Epithelial cell of proximal tubule (primary cell): ENCODE data around the gene LRRC37A. TPM values are rescaled to one million over a fixed set of nuclear protein-coding genes. Genes with fewer than 3 reads are reported as not detected.
A peak's percentile ranks its signal among the peaks of the same experiment; 100 is the strongest.
"Not testable (repeated sequence)": the region's sequence is repeated elsewhere in the genome, so short reads cannot be mapped to it uniquely, and the experiment has no call there.

ENCODE experiments used
- DNase-seq: peaks from one replicate; pipeline ENCODE4 v3.0.0-alpha.2; 2011; ENCODE audit warnings: low read depth
- H3K4me3 ChIP-seq: 2 replicates; pipeline ENCODE4 v1.5.1; 2011; ENCODE audit warnings: low read depth, mild to moderate bottlenecking, low read length
- total RNA-seq: library from RNA; depleted of rRNA; stranded (reverse); fragments of >200 nt; gene quantifications from 2 replicates; pipeline ENCODE4 v1.2.3, GENCODE V29; 2015
- TF ChIP-seq, protein P1 (sequence below): conservative IDR thresholded peaks from 2 replicates; pipeline ENCODE4 v1.5.1; 2012; ENCODE audit warnings: low read depth, mild to moderate bottlenecking, low read length

Gene LRRC37A
- total RNA-seq, 1 donor from 2014 or later, result 2.4 TPM

DNA sequence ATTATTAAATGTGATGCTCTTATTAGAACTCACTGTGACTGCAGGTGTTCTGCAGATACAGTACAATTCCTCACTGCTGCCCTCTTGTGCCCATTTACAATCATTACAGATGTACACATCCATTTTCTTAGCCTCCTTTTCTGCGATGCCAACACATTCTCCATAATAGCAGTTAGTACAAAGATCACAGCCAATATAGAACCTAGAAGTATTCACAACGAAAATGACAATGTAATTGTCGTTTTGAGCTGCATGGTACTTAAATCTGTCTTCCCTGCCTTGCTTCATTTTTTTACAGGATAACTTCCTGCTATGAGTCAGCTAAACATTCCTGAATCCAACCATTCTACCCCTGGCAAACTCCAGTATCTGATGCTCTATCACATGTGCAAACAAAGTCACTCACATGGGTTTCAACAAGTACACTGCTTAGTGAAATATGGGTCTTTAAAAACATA lies 8.1 kb upstream of the LRRC37A start:
- not testable (repeated sequence) for DNase-seq, H3K4me3 ChIP-seq
- TF ChIP-seq, protein P1, sequence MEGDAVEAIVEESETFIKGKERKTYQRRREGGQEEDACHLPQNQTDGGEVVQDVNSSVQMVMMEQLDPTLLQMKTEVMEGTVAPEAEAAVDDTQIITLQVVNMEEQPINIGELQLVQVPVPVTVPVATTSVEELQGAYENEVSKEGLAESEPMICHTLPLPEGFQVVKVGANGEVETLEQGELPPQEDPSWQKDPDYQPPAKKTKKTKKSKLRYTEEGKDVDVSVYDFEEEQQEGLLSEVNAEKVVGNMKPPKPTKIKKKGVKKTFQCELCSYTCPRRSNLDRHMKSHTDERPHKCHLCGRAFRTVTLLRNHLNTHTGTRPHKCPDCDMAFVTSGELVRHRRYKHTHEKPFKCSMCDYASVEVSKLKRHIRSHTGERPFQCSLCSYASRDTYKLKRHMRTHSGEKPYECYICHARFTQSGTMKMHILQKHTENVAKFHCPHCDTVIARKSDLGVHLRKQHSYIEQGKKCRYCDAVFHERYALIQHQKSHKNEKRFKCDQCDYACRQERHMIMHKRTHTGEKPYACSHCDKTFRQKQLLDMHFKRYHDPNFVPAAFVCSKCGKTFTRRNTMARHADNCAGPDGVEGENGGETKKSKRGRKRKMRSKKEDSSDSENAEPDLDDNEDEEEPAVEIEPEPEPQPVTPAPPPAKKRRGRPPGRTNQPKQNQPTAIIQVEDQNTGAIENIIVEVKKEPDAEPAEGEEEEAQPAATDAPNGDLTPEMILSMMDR, result peak; percentile 69

- not testable (repeated sequence) for H3K4me3 ChIP-seq, DNase-seq
Measured at GRCh38 chr17:46287587-46287986, 7.3 kb upstream of the LRRC37A start.

DNA sequence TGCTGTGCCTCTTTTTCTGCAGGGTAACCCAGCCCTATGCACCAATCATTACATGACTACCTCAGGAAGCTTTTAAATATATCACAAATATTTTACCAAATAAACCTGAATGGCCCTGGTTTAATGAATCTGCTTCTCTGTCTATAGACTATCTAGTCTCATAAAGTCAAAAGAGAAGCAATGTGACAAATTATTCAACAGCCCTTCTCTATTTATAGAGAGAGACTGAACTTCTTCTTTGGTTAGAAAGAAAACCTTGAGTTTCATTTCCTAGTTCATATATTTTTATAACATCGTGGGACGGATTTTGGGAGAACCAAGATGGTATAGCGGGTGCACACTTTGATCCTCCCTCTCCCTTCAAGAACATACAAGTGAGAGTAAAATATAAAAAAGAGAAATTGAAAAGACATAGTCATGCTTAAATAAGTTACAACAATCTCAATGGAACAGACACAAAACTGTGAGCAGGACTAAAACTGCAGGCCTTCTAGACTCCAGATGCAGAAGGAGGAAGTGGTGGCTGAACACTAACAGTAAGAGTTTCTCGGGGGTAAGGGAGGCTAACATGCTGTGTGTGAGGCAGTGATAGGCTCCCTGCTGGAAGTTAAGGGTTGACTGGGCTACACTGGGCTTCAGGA lies 3.9 kb upstream of the LRRC37A start:
- not testable (repeated sequence) for DNase-seq, H3K4me3 ChIP-seq

- not testable (repeated sequence) for H3K4me3 ChIP-seq, DNase-seq
Measured at GRCh38 chr17:46291618-46292017, 3.3 kb upstream of the LRRC37A start.

- H3K4me3 ChIP-seq, DNase-seq: not testable (repeated sequence)
Measured at GRCh38 chr17:46341220-46341619, 46.3 kb downstream of the LRRC37A start.

GRCh38 chr17:46342131-46342530 lies 47.2 kb downstream of the LRRC37A start:
- not testable (repeated sequence) for H3K4me3 ChIP-seq, DNase-seq

GRCh38 chr17:46348345-46348744 lies 53.4 kb downstream of the LRRC37A start:
- H3K4me3 ChIP-seq, DNase-seq: not testable (repeated sequence)

- H3K4me3 ChIP-seq, DNase-seq: not testable (repeated sequence)
Measured at GRCh38 chr17:46349060-46349459, 54.1 kb downstream of the LRRC37A start.

GRCh38 chr17:46353856-46354255 lies 58.9 kb downstream of the LRRC37A start:
- DNase-seq, H3K4me3 ChIP-seq: not testable (repeated sequence)

DNA sequence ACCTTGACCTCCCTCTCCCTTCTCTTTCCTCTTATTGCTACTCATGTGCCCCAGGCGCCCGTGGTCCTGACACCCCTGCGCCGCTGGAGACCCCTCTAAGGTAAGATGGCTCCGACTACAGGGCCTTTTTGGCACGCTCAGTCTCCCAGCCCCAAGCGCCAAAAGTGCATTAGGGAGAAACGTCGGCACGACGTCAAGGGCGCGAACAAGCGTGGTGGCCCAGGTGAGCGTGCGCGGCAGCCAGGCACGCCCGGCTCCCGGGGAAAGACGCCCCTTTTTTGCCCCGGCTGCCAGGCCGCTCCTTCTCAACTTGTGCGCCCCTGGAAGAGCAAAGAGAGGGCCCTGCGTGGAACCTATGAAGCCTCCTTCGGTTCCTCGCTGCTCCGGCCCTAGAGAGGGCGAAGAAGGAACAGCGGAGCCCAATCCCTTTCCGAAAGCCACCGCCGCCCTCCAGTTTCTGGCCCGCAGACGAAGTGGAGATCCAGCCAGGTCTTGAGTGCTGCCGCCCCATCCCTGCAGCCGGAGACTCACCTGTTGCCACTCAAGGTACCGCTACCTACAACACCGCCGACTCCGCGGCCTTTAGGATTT lies 66.3 kb downstream of the LRRC37A start:
- not testable (repeated sequence) for DNase-seq

DNA sequence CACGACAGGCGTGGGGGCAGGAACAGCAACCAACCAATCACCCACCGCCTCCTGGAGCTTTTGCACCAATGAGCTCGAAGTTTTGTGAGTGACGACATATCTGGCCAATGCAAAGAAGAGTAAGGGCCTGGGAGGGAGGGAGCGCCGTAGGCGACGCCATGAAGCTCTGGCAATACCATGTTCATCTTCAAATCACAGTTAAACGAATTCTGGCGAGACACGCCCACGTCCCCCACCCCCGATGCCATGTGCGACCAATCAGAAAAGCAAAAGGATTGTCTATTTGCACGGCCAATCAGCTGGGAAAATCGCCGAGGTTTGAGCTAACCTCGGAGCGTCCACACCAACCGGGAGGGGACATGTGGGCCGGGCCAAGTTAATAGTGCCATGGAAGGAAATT lies 66.8 kb downstream of the LRRC37A start, which contains the start of gene ARL17B:
ARL17B (minus strand) TSS at position 12 of the 400 bp plus-strand sequence. CDS start 3,369 bp downstream, outside the sequence.
- not testable (repeated sequence) for H3K4me3 ChIP-seq, DNase-seq

More for the DNA sequence above, 66.3 kb downstream of the LRRC37A start:
- H3K4me3 ChIP-seq, result not testable (repeated sequence)

GRCh38 chr17:46367520-46367919 lies 72.6 kb downstream of the LRRC37A start:
- H3K4me3 ChIP-seq, DNase-seq: not testable (repeated sequence)

DNA sequence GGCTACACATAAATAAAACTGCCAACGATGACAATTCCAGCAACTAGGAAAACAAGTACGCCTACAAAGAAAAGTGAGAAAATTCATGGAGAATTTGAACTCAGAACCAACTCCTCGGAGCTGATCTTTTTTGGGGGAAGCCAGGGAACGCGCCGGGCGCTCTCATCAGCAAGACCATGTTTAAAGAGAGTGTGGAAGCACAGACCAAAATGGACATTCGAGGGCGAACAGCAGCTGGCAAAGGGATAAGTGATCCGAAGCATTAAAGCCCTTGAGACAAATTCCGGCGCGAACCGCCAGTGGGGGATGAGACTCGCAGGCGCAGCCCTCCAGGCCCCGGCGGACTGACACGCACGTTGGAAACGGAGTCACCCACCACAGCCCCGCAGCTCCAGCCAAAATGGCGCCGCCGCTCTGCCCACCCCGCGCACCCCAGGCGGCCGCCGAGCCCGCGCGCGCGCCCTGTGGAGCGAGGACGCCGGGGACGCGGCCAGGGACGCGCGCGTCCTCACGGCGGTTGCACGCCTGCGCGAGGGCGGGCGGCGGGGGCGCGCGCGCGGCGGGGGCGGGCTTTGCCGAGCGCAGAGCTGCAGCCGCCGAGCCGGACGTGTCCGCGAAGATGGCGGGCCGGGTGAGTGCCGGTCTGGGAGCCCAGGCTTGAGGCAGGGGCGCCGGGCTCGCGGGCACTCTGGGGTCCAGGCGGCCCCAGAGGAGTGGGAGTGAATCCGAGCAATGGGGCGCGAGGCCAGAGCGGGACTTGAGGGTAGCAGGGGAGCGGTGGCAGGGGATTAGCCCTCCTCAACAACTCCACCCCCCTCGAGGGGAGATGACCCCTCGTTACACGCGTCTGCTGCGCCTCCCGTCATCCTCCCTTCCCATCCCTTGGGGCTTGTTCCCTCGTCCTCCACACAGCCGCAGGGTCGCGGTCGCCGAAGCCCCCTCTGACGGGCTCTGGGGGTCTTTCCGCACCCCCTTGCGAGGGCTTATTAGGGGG lies 77.6 kb downstream of the LRRC37A start:
- not testable (repeated sequence) for H3K4me3 ChIP-seq

GRCh38 chr17:46373418-46373817 lies 78.5 kb downstream of the LRRC37A start:
- not testable (repeated sequence) for DNase-seq

More for the DNA sequence above, 77.6 kb downstream of the LRRC37A start:
- not testable (repeated sequence) for DNase-seq

DNA sequence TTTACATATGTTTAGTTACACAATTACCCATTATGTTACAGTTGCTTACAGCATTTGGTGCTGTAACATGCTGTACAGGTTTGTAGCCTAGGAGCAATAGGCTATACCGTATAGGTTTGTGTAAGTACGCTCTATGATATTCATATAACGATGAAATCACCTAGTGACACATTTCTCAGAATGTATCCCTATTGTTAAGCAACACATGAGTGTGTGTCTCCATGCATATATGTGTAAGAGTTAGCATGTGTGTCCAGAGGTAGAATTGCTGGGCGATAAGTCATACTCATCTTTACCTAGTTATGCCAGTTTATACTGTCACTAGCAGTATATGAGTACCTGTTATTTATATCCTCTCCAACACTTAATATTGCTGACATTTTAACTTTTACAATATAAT lies 88.2 kb downstream of the LRRC37A start:
- H3K4me3 ChIP-seq, DNase-seq: not testable (repeated sequence)

More at GRCh38 chr17:46373418-46373817, 78.5 kb downstream of the LRRC37A start:
- H3K4me3 ChIP-seq, result not testable (repeated sequence)

DNA sequence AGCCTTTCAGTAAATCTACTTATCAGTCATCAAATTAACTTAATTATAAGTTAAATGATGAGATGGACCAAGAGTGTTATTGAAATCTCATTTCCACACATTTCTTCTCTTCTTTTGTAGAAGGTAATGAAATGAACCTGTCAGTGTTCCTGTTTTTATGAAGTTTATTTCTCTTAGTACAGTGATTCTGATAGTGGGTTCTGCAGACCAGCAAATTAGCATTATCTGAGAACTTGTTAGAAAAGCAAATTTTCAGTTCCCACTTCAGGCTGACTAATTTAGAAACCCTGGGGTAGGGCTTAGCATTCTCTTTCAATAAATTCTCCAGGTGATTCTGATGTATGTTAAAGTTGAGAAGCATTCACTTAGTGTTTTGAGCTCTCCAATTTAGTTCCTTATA lies 90.6 kb downstream of the LRRC37A start:
- DNase-seq, H3K4me3 ChIP-seq: not testable (repeated sequence)
